ENCODE results near the gene GNMT. TPM values are rescaled to one million over a fixed set of nuclear protein-coding genes. Genes with fewer than 3 reads are reported as not detected.

GNMT gene
- polyA plus RNA-seq, 1 of the 3 experiments (the other 2 are of a cell fraction), result 2.0 TPM

DNA sequence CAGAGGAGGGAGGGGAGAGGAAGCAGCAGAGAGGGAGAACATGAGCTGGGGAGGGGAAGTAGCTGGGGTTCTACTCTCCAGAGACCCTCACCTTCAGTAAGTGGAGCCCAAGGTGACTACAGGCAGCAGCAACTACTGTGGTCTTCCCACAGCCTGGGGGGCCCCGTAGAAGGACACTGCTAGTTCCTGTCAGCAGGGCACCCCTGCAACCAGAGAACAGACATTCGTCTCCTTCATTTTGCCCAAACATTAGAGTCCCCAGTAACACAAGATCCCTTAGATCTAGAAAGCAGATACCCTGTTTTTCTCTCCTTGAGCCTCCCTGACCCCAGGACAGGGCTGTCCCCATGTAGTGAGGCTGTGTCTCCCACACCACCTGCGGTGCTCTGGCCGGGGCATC is 8.2 kb downstream of the GNMT start:
- H3K4me3 ChIP-seq (ENCODE audit: low read depth in 2 of 2, low read length in 1 of 2), result no peak overlapping the region
- CTCF ChIA-PET, result interaction anchor here (1.5 kb wide), 1 partner anchor 67 kb away, joined by 4 read pairs; no protein-coding TSS in a partner anchor
- no peak for TF ChIP-seq FOXM1 (IDR thresholded peaks at IDR 0.05; ENCODE audit: low read depth)
- TF ChIP-seq POLR2AphosphoS5 (IDR thresholded peaks at IDR 0.05; ENCODE audit: low read depth, low read length), result no peak
- no peak for TF ChIP-seq SIN3A (IDR thresholded peaks at IDR 0.05; ENCODE audit: borderline replicate concordance, low read depth, low read length)
- TF ChIP-seq RFX5 (IDR thresholded peaks at IDR 0.05; ENCODE audit: low read length), result no peak
- no peak for TF ChIP-seq TCF12 (IDR thresholded peaks at IDR 0.05)
- no peak for TF ChIP-seq MAX (IDR thresholded peaks at IDR 0.05; ENCODE audit: low read depth)
- no peak for TF ChIP-seq TAF1 (IDR thresholded peaks at IDR 0.05; ENCODE audit: borderline replicate concordance, low read depth, low read length)
- TF ChIP-seq MEF2A (IDR thresholded peaks at IDR 0.05; ENCODE audit: borderline replicate concordance, low read depth), result no peak
- TF ChIP-seq, protein P1, sequence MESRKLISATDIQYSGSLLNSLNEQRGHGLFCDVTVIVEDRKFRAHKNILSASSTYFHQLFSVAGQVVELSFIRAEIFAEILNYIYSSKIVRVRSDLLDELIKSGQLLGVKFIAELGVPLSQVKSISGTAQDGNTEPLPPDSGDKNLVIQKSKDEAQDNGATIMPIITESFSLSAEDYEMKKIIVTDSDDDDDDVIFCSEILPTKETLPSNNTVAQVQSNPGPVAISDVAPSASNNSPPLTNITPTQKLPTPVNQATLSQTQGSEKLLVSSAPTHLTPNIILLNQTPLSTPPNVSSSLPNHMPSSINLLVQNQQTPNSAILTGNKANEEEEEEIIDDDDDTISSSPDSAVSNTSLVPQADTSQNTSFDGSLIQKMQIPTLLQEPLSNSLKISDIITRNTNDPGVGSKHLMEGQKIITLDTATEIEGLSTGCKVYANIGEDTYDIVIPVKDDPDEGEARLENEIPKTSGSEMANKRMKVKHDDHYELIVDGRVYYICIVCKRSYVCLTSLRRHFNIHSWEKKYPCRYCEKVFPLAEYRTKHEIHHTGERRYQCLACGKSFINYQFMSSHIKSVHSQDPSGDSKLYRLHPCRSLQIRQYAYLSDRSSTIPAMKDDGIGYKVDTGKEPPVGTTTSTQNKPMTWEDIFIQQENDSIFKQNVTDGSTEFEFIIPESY (IDR thresholded peaks at IDR 0.05; ENCODE audit: borderline replicate concordance, low read depth), result no peak
- TF ChIP-seq, protein P2, sequence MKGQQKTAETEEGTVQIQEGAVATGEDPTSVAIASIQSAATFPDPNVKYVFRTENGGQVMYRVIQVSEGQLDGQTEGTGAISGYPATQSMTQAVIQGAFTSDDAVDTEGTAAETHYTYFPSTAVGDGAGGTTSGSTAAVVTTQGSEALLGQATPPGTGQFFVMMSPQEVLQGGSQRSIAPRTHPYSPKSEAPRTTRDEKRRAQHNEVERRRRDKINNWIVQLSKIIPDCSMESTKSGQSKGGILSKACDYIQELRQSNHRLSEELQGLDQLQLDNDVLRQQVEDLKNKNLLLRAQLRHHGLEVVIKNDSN (IDR thresholded peaks at IDR 0.05; ENCODE audit: borderline replicate concordance, low read depth), result no peak
- TF ChIP-seq RXRA (IDR thresholded peaks at IDR 0.05; ENCODE audit: borderline replicate concordance, low read depth), result no peak
- no peak for TF ChIP-seq NRF1 (IDR thresholded peaks at IDR 0.05; ENCODE audit: low read depth, low read length)
- TF ChIP-seq, protein P3, sequence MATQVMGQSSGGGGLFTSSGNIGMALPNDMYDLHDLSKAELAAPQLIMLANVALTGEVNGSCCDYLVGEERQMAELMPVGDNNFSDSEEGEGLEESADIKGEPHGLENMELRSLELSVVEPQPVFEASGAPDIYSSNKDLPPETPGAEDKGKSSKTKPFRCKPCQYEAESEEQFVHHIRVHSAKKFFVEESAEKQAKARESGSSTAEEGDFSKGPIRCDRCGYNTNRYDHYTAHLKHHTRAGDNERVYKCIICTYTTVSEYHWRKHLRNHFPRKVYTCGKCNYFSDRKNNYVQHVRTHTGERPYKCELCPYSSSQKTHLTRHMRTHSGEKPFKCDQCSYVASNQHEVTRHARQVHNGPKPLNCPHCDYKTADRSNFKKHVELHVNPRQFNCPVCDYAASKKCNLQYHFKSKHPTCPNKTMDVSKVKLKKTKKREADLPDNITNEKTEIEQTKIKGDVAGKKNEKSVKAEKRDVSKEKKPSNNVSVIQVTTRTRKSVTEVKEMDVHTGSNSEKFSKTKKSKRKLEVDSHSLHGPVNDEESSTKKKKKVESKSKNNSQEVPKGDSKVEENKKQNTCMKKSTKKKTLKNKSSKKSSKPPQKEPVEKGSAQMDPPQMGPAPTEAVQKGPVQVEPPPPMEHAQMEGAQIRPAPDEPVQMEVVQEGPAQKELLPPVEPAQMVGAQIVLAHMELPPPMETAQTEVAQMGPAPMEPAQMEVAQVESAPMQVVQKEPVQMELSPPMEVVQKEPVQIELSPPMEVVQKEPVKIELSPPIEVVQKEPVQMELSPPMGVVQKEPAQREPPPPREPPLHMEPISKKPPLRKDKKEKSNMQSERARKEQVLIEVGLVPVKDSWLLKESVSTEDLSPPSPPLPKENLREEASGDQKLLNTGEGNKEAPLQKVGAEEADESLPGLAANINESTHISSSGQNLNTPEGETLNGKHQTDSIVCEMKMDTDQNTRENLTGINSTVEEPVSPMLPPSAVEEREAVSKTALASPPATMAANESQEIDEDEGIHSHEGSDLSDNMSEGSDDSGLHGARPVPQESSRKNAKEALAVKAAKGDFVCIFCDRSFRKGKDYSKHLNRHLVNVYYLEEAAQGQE (IDR thresholded peaks at IDR 0.05; ENCODE audit: low read depth, low read length), result no peak
- TF ChIP-seq, protein P4, sequence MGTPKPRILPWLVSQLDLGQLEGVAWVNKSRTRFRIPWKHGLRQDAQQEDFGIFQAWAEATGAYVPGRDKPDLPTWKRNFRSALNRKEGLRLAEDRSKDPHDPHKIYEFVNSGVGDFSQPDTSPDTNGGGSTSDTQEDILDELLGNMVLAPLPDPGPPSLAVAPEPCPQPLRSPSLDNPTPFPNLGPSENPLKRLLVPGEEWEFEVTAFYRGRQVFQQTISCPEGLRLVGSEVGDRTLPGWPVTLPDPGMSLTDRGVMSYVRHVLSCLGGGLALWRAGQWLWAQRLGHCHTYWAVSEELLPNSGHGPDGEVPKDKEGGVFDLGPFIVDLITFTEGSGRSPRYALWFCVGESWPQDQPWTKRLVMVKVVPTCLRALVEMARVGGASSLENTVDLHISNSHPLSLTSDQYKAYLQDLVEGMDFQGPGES (IDR thresholded peaks at IDR 0.05; ENCODE audit: low read depth, low read length), result no peak
- no peak for TF ChIP-seq EZH2phosphoT487 (IDR thresholded peaks at IDR 0.05; ENCODE audit: borderline replicate concordance, low read depth)
- TF ChIP-seq, protein P5, sequence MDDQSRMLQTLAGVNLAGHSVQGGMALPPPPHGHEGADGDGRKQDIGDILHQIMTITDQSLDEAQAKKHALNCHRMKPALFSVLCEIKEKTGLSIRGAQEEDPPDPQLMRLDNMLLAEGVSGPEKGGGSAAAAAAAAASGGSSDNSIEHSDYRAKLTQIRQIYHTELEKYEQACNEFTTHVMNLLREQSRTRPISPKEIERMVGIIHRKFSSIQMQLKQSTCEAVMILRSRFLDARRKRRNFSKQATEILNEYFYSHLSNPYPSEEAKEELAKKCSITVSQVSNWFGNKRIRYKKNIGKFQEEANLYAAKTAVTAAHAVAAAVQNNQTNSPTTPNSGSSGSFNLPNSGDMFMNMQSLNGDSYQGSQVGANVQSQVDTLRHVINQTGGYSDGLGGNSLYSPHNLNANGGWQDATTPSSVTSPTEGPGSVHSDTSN (IDR thresholded peaks at IDR 0.05), result no peak
- no peak for TF ChIP-seq RCOR1 (IDR thresholded peaks at IDR 0.05; ENCODE audit: low read length)
- no peak for TF ChIP-seq JUND (IDR thresholded peaks at IDR 0.05)
- TF ChIP-seq YY1 (IDR thresholded peaks at IDR 0.05; ENCODE audit: low read depth), result no peak

More for the DNA sequence above, 8.2 kb downstream of the GNMT start:
- Histone ChIP-seq H2AFZ (ENCODE audit: low read depth) (no peak overlapping the region), H3K4me1 (ENCODE audit: control insufficient read depth in 1 of 2, insufficient read depth in 2 of 2, low read depth in 1 of 2, low read length in 1 of 2) (peaks cover 0 to 9% of the 10 kb centered on the region in 2 experiments; a peak in 3 of 4 replicates), H3F3A (replicated peaks; ENCODE audit: insufficient read depth) (peaks cover 10% of the 10 kb centered on the region), H3K9me3 (no peaks in the 10 kb centered on the region), H3K4me2 (no peak overlapping the region), H3K9me2 (no peaks in the 10 kb centered on the region), H3K36me3 (replicated peaks in 1 of 2; ENCODE audit: control insufficient read depth in 1 of 2, insufficient read depth in 2 of 2, low read length in 1 of 2) (peaks cover 0 to 39% of the 10 kb centered on the region in 2 experiments), H4K20me1 (ENCODE audit: insufficient read depth) (no peaks in the 10 kb centered on the region), H3K79me2 (ENCODE audit: insufficient read depth) (no peaks in the 10 kb centered on the region), H3K9ac (no peak overlapping the region), H3K27ac (ENCODE audit: low read depth in 2 of 2, low read length in 1 of 2) (no peak overlapping the region), H3K27me3 (ENCODE audit: insufficient read depth) (no peaks in the 10 kb centered on the region)
- 100% methylated on average over 1 of the region's 4 CpGs for WGBS (ENCODE audit: low lambda C conversion rate)
- POLR2A ChIA-PET, result interaction anchor here (0.7 kb wide), 1 partner anchor 52 kb away, joined by 3 read pairs; no protein-coding TSS in a partner anchor
- no peak for DNase-seq

All from SK-N-SH (cell line).